Esophagus squamous epithelium (tissue), 5 donors: ENCODE data around the gene TBX15. TPM values are rescaled to one million over a fixed set of nuclear protein-coding genes. Genes with fewer than 3 reads are reported as not detected.

Experiments
- DNase-seq: peaks from one replicate; lab custom pipeline; 2025; lab: John Stamatoyannopoulos, UW
- H3K27ac ChIP-seq, 4 donors: fragments of 200-600 bp; sonication (generic); one replicate each; pipeline ENCODE4 v1.5.1; 2016 to 2019; ENCODE audit warnings: mild to moderate bottlenecking in 1 of 4
- H3K27me3 ChIP-seq, 4 donors: fragments of 200-600 bp; sonication (generic); 1 replicate in 3 of 4; 2 replicates in 1 of 4; pipeline versions ENCODE4 v1.5.1 to v1.6.0; 2017 to 2021; ENCODE audit warnings: antibody characterized with exemption in 1 of 4
- H3K36me3 ChIP-seq, 3 donors: fragments of 200-600 bp; sonication (generic); one replicate each; pipeline ENCODE4 v1.5.1; 2016 to 2019
- H3K4me1 ChIP-seq, 3 donors: fragments of 200-600 bp; sonication (generic); one replicate each; pipeline ENCODE4 v1.5.1; 2017 to 2019
- H3K4me3 ChIP-seq, 4 donors: fragments of 200-600 bp; sonication (generic); 1 replicate in 3 of 4; 2 replicates in 1 of 4; pipeline ENCODE4 v1.5.1; 2016 to 2019; ENCODE audit warnings: mild to moderate bottlenecking in 2 of 4, moderate library complexity in 1 of 4
- H3K9me3 ChIP-seq, 3 donors: fragments of 200-600 bp; sonication (generic); one replicate each; pipeline ENCODE4 v1.5.1; 2016 to 2019
- POLR2A ChIP-seq, 4 donors: fragments of 450-650 bp; IDR thresholded peaks; one replicate each; pipeline ENCODE4 v1.6.1; 2017; ENCODE audit warnings: antibody characterized with exemption in 4 of 4, mild to moderate bottlenecking in 4 of 4, moderate library complexity in 3 of 4
- WGBS, 2 donors: methylation state at CpG; one replicate each; pipeline ENCODE4 v1.1.5; 2018; 5-methylcytosine and 5-hydroxymethylcytosine counted together
- intact Hi-C: fragments of 100-400 bp; cut with DNase I; formaldehyde crosslinking; loops from one replicate; pipeline ENCODE4 v1.15.0; 2022
- total RNA-seq, 4 donors: library from RNA; depleted of rRNA; stranded (reverse); fragments of >200 nt; gene quantifications; one replicate each; pipeline ENCODE4 v1.1.0, GENCODE V29; 2016
- TF ChIP-seq, protein P1 (sequence below), 6 experiments: fragments of 450-650 bp in 4 of 6; fragments of 200-600 bp in 2 of 6; sonication (generic) in 2 of 6; IDR thresholded peaks; one replicate each; pipeline ENCODE4 v1.5.1; 2016 to 2019; ENCODE audit warnings: antibody characterized with exemption in 6 of 6, mild to moderate bottlenecking in 4 of 6, moderate library complexity in 4 of 6
- donor health status: DM: yes; HTN: yes; CAD: no.

TBX15 gene
- total RNA-seq, 4 donors from 2014 or later: 0.15 to 0.19 TPM; not detected in 2

DNA sequence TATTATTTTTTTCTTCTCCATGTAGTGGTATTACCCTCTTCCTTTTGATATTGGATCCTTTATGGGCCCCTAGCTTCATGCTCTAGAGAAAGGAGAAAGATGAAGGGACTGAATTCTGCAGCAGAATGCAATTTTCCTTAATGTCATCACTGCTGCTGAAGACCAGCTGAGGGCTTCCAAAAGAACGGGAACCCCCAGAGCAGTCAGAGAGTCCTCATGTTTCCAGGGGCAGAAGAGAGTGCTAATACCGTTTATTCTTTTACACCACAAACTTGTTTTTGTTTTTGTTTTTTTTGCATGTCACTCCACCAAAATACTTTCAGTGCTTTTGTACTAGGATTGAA, 21.1 kb upstream of the TBX15 start:
- intact Hi-C loops: loop anchor here (5.0 kb wide), 1 partner anchor 857 kb away; no protein-coding TSS in a partner anchor
- Histone ChIP-seq H3K4me1 (peaks cover 17 to 34% (median 25%) of the 10 kb centered on the region in 3 donors), H3K9me3 (no peaks in the 10 kb centered on the region), H3K27me3 (peaks cover 10 to 57% (median 32%) of the 10 kb centered on the region in 4 donors), H3K27ac (no peak overlapping the region), H3K36me3 (no peaks in the 10 kb centered on the region), H3K4me3 (no peak overlapping the region)
- DNase-seq: no peak
- TF ChIP-seq, protein P1, sequence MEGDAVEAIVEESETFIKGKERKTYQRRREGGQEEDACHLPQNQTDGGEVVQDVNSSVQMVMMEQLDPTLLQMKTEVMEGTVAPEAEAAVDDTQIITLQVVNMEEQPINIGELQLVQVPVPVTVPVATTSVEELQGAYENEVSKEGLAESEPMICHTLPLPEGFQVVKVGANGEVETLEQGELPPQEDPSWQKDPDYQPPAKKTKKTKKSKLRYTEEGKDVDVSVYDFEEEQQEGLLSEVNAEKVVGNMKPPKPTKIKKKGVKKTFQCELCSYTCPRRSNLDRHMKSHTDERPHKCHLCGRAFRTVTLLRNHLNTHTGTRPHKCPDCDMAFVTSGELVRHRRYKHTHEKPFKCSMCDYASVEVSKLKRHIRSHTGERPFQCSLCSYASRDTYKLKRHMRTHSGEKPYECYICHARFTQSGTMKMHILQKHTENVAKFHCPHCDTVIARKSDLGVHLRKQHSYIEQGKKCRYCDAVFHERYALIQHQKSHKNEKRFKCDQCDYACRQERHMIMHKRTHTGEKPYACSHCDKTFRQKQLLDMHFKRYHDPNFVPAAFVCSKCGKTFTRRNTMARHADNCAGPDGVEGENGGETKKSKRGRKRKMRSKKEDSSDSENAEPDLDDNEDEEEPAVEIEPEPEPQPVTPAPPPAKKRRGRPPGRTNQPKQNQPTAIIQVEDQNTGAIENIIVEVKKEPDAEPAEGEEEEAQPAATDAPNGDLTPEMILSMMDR (IDR thresholded peaks at IDR 0.05): no peak
- TF ChIP-seq POLR2A (IDR thresholded peaks at IDR 0.05): no peak
- WGBS, 2 donors: 13 to 26% methylated on average over 2 of the region's 2 CpGs

DNA sequence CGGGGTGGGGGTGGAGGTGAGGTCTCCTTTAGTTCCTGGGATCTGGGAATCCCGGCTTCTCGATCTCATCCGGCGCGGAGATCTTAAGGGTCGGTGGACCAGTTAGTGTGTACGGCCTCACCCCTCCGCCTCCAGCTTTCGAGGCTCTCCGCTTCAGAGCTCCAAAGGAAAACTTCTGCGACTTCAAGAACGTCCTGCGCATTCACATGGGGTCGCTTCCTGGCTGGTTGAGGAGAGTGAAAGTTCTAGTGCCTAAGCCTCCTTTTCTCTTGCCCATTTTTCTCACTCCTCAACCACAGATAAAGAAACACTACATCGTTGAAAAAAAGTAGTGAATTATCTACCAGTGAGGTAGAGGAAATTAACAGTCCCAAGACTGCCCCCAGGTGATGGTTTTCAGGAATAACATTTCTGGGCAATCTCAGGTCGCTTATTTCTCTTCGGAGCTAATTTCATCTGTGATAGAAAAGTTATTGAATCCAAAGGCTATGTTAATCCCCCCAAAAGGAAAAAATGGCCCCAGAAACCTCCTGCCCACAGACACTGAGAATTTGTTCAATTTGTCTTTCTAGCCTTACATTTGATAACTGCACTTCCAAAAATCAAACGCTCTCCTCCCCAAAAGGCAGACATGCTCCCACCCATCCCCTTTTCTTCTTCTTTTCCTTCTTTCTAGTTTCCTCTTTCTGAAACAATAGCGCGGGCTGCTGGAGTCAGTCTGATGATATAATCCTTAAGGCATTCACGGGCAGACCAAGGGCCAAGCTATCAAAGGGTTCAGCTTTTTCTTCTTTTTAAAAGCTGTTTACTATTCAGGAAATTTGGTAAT, 20.6 kb upstream of the TBX15 start:
- 1 to 3% methylated on average over 8 to 17 of the region's 22 CpGs for WGBS, 2 donors
- Histone ChIP-seq H3K4me1 (peaks cover 17 to 34% (median 25%) of the 10 kb centered on the region in 3 donors), H3K36me3 (no peaks in the 10 kb centered on the region), H3K4me3 (peak overlapping the region; percentile 4 to 57 (median 31)), H3K27ac (no peak overlapping the region), H3K27me3 (peaks cover 10 to 63% (median 34%) of the 10 kb centered on the region in 4 donors), H3K9me3 (no peaks in the 10 kb centered on the region)
- TF ChIP-seq, protein P1 (IDR thresholded peaks at IDR 0.05): peak; percentile 29 to 71 (median 54)
- no peak for TF ChIP-seq POLR2A (IDR thresholded peaks at IDR 0.05)
- DNase-seq: no peak
- intact Hi-C loops: loop anchor here (5.0 kb wide), 1 partner anchor 856 kb away; no protein-coding TSS in a partner anchor

DNA sequence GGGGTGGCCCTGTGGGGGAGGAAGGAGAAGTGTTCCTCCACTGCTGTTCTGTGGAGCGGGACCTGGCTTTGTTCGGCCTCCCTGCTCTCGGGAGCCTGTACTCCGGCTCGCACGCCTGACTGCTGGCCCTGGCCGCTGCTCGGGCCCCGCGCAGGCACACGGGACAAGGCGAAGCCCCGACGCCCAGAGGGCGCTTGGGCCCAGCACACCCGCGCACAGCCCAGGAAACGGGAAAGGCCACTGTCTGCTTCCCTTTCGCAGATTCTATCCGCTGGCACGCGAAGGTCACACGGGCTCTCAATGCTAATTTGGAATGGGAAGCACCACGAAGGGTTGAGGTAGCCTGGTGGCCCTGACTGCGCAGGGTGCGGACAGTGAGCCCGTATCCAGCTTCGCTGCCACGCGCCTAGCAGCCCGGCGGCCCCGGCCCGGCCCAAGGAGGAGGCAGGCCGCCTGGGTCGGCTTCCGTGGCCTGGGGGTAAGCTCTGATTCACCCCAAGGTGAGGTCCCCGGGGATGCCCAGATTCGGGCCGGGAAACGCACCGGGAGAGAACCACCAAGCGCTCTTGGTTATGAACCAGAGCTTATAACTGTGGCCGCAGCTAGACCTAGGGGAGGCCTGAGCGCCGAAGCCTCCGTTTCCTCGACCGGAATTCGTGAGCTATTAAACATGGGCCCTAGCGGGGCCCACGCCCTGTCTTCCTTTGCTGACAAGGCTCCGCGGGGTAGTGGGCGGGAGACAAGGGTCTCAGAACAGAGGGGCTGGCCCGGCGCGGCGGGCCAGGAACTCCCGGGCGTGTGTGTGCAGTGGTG, 19.7 kb upstream of the TBX15 start:
- Histone ChIP-seq H3K4me3 (peak overlapping the region; percentile 4 to 57 (median 31)), H3K36me3 (no peaks in the 10 kb centered on the region), H3K27ac (no peak overlapping the region), H3K4me1 (peaks cover 17 to 34% (median 25%) of the 10 kb centered on the region in 3 donors), H3K9me3 (no peaks in the 10 kb centered on the region), H3K27me3 (peaks cover 10 to 71% (median 38%) of the 10 kb centered on the region in 4 donors)
- no peak for DNase-seq
- TF ChIP-seq, protein P1 (IDR thresholded peaks at IDR 0.05): no peak
- no peak for TF ChIP-seq POLR2A (IDR thresholded peaks at IDR 0.05)
- 0 to 4% methylated on average over 2 to 5 of the region's 61 CpGs for WGBS, 2 donors
- intact Hi-C loops: loop anchor here (5.0 kb wide), 1 partner anchor 856 kb away; no protein-coding TSS in a partner anchor

DNA sequence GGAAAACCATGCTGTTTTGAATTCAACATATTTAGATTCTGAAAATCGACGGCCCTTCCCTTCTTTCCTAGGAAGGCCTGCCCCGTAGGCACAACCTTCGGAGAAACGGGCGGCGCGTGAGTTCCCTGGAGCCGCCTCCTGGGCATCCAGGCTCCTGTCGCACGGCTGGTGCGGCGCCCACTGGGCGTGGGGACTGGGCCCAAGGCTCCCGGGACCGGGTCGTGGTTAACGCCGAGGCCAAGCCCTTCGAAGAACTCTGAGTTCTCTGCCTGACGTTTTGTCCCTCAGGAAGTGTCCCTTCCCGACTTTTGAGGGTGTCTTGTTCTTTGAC, 19.2 kb upstream of the TBX15 start:
- Histone ChIP-seq H3K27ac (no peak overlapping the region), H3K27me3 (peaks cover 10 to 76% (median 38%) of the 10 kb centered on the region in 4 donors), H3K9me3 (no peaks in the 10 kb centered on the region), H3K4me3 (peak overlapping the region in 2 of 4 donors; percentile 41 to 57), H3K36me3 (no peaks in the 10 kb centered on the region), H3K4me1 (peaks cover 17 to 39% (median 27%) of the 10 kb centered on the region in 3 donors)
- no CpG with 5 or more reads among the region's 22 CpGs for WGBS, 2 donors
- no peak for TF ChIP-seq POLR2A (IDR thresholded peaks at IDR 0.05)
- TF ChIP-seq, protein P1 (IDR thresholded peaks at IDR 0.05): peak in 1 of 6 experiments; percentile 5
- no peak for DNase-seq
- intact Hi-C loops: loop anchor here (5.0 kb wide), 1 partner anchor 855 kb away; no protein-coding TSS in a partner anchor
